D721Med (cell line): ENCODE measurements around the gene SECTM1.

Source experiments
- DNase-seq: peaks from one replicate; pipeline ENCODE4 v3.0.0; 2011; ENCODE audit warnings: low spot score; ENCODE audit not compliant: insufficient read length
- FAIRE-seq: peaks from 2 replicates; lab custom pipeline; 2011; peaks lifted over from hg19 to GRCh38; lab: Jason Lieb, UNC
- TF ChIP-seq, protein P1 (sequence below): IDR thresholded peaks from 2 replicates; pipeline ENCODE4 v1.5.1; 2012; ENCODE audit warnings: mild to moderate bottlenecking, control low read depth; ENCODE audit not compliant: insufficient read depth; ENCODE audit errors: missing control alignments

Gene SECTM1

DNA sequence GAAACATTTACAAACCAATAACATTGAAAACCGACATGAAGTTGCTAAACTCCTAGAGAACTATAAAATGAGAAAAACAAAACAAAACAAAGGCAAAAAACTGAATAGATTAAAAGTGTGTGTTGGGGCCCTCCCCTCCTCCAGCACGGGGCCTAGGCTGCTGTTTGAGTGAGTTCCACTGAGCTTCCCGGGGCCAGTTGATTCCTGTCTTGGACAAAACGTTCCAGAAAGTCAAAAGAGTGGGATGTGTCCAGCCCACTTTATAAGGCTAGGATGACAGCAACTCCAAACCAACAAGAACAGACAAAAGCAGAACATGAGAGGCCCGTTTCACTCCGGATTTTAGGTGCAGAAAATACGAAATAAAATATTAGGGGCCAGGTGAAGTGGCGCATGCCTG, 48.4 kb downstream of the SECTM1 start:
- TF ChIP-seq, protein P1, sequence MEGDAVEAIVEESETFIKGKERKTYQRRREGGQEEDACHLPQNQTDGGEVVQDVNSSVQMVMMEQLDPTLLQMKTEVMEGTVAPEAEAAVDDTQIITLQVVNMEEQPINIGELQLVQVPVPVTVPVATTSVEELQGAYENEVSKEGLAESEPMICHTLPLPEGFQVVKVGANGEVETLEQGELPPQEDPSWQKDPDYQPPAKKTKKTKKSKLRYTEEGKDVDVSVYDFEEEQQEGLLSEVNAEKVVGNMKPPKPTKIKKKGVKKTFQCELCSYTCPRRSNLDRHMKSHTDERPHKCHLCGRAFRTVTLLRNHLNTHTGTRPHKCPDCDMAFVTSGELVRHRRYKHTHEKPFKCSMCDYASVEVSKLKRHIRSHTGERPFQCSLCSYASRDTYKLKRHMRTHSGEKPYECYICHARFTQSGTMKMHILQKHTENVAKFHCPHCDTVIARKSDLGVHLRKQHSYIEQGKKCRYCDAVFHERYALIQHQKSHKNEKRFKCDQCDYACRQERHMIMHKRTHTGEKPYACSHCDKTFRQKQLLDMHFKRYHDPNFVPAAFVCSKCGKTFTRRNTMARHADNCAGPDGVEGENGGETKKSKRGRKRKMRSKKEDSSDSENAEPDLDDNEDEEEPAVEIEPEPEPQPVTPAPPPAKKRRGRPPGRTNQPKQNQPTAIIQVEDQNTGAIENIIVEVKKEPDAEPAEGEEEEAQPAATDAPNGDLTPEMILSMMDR: no peak
- FAIRE-seq: no peak

DNA sequence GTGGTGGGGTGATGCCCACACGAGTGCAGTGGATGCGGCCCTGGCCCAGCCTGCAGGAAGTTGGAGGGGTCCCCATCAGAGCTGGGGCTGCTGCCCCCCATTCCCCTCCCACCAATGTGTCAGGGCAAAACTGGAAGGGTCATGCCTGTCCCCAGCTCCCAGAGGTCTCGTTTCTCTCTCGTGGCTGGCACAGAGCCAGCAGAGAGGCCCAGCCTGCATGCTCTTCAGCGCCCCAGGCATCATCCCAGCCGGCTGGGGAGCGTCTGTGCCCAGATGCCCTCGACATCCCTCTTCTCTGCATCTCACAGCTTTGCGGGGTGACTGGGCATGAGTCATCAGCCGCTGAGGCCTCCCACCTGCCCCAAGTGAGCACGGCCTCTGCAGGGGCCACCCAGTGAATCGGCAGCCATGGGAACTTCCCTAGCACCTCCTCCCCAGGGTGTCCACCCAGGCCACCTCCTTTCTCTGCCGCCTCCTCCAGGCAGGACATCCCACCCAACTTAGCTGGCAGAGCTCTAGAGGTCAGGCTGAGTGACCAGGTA, 50.3 kb downstream of the SECTM1 start:
- TF ChIP-seq, protein P1: no peak
- no peak for DNase-seq

More for the DNA sequence above, 48.4 kb downstream of the SECTM1 start:
- no peak for DNase-seq

DNA sequence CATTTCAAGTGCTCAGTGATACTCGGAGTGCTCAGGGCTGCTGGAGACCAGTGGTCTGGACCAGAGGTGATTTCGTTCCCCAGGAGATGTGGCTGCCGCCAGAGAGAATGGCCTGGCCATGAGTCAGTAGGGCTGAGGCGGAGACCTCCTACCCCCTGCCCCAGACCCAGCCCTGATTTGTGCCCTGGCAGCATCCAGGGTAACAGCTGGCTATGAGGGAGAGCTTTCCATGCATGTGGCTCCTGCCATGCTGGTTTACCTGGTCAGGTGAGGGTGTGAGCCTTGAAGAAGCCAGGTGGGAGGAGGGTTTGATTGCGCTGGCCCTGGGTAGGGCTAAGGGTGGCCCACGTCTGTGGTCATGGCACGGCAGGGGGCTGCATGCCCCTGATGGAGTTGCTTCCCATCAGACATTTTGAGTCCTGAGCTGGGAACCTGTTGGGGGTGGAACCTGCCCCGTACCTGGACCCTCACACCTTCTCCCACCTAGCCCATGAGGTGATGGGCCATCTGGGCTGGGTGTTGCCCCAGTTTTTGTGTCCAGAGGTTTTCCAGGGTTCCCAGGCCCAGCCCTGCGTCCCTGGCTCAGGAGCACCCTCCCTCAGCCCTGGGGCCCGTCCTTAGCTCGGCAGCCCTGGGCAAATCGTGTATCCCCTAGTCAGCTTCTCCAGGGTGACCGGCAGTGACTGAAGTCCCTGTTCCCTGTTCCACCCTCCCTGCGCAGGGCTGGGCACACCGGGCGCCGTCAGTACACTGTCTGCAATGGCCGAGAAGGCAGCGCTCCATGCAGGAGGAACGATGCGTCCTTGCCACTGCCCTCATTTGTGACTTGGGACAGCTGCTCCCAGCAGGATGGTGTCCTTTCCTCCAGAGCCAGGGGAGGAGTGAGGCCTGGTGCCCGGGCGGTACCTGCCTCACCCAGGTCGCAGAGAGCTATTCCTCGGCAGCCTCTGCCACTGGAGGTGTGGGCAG, 51.0 kb downstream of the SECTM1 start:
- TF ChIP-seq, protein P1: no peak
- no peak for FAIRE-seq
- no peak for DNase-seq

More for the DNA sequence above, 50.3 kb downstream of the SECTM1 start:
- FAIRE-seq: no peak

DNA sequence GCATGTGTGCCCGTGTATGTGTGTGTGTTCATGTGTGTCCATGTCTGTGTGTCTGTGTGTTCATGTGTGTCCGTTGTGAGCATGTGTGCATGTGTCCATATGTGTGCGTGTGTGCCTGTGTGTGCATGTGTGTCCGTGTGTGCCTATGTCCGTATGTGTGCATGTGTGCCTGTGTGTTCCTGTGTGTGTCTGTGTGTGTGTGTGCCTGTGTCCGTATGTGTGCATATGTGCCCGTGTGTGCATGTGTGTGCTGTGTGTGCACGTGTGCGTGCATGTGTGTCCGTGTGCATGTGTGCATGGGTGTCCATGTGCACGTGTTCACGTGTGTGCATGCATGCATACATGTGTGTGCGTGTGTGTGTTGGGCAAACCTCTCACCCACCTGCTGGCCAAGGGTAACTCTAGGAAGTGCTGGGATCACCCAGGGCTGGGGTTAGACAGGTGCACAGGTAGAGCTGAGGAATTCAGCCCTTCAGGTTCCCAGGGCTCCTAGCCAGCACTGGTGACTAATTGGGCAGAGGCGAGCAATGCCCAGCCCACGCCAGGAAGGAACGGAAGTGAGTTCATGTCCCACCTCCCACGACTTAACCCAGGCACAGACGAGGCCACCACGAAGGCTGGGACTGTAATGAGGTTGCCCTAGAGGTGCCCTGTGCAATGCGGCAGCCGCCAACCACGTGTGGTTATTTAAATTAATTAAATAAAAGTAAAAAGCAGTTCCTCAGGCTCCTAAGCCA, 51.9 kb downstream of the SECTM1 start:
- no peak for DNase-seq
- TF ChIP-seq, protein P1: no peak
- FAIRE-seq: no peak

DNA sequence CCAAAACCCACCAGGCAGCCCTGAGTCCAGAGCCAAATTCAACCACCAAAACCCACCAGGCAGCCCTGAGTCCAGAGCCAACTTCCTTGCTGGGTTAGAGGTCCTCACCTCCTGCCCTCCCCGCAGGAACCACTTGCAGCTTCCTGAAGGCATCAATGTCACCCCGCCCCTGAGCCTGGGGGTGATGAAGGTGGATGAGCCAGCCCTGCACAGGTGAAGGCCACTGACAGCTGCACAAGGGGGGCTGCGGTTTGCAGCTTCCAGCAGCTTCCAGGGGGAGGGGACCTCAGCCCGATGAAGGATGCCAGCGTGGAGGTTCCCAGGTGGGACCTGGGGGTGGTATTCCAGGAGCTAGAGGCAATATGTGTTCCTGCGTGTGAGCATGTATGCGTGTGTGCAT, 52.5 kb downstream of the SECTM1 start:
- TF ChIP-seq, protein P1: no peak
- FAIRE-seq: no peak

DNA sequence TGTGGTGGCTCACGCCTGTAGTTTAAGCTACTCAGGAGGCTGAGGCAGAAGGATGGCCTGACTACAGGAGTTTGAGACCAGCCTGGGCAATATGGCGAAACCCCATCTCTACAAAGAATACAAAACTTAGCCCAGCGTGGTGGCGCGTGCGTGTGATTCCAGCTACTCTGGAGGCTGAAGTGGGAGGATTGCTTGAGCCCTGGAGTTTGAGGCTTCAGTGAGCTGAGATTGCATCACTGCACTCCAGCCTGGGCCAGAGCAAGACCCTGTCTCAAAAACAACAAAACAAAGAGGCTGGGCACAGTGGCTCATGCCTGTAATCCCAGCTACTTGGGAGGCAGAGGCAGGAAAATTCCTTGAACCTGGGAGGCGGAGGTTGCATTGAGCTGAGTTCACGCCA, 53.0 kb downstream of the SECTM1 start:
- no peak for FAIRE-seq

More for the DNA sequence above, 52.5 kb downstream of the SECTM1 start:
- DNase-seq: no peak

More for the DNA sequence above, 53.0 kb downstream of the SECTM1 start:
- DNase-seq: no peak
- TF ChIP-seq, protein P1: no peak
